GM21381 (cell line): Measurements from ENCODE around the gene ST7.
"Not testable (repeated sequence)": the region's sequence is repeated elsewhere in the genome, so short reads cannot be mapped to it uniquely, and the experiment has no call there.

ENCODE experiments used
- ATAC-seq: cut with Tn5 transposase; IDR thresholded peaks from one replicate; pipeline ENCODE4 v1.9.1; 2021; ENCODE audit warnings: mild to moderate bottlenecking, moderate library complexity; ENCODE audit not compliant: unreplicated experiment

Gene ST7

GRCh38 chr7:116949941-116950801, 3.1 kb upstream of the ST7 start:
- no peak for ATAC-seq

- ATAC-seq, result no peak
These were observed 2.4 kb upstream of the ST7 start for GRCh38 chr7:116950889-116951351.

GRCh38 chr7:116951366-116952292, 1.7 kb upstream of the ST7 start:
- ATAC-seq, result no peak

GRCh38 chr7:116952635-116953371, 498 bp upstream of the ST7 start:
- no peak for ATAC-seq

- ATAC-seq, result peak; percentile 22
These were observed 871 bp downstream of the ST7 start for GRCh38 chr7:116953906-116954838.

GRCh38 chr7:116955340-116955739, 2.0 kb downstream of the ST7 start:
- ATAC-seq, result no peak

GRCh38 chr7:116955801-116956476, 2.6 kb downstream of the ST7 start:
- peak; percentile 67 for ATAC-seq

GRCh38 chr7:116956477-116956804, 3.1 kb downstream of the ST7 start:
- ATAC-seq, result no peak

- peak; percentile 28 for ATAC-seq
These were observed 4.6 kb downstream of the ST7 start for GRCh38 chr7:116957874-116958273.

- ATAC-seq, result not testable (repeated sequence)
These were observed 8.8 kb downstream of the ST7 start for GRCh38 chr7:116961966-116962673.

- ATAC-seq, result no peak
These were observed 9.9 kb downstream of the ST7 start for GRCh38 chr7:116963234-116963633.

- ATAC-seq, result no peak
These were observed 13.3 kb downstream of the ST7 start for GRCh38 chr7:116966601-116967000.

GRCh38 chr7:116967254-116967922, 14.1 kb downstream of the ST7 start:
- ATAC-seq, result no peak

GRCh38 chr7:116967983-116968382, 14.7 kb downstream of the ST7 start:
- no peak for ATAC-seq

- no peak for ATAC-seq
These were observed 15.3 kb downstream of the ST7 start for GRCh38 chr7:116968631-116969030.

GRCh38 chr7:116969371-116969902, 16.1 kb downstream of the ST7 start:
- no peak for ATAC-seq

- ATAC-seq, result peak; percentile 59
These were observed 17.1 kb downstream of the ST7 start for GRCh38 chr7:116970238-116970910.
